B cell (primary cell): ENCODE data around the gene SCN2B. TPM values are rescaled to one million over a fixed set of nuclear protein-coding genes. Genes with fewer than 3 reads are reported as not detected.

Experiments used
- ATAC-seq: fragments of 200-7000 bp; cut with Tn5 transposase; one replicate; pipeline ENCODE4 v1.10.0; 2021; ENCODE audit warnings: low read depth, mild to moderate bottlenecking, moderate number of reproducible peaks, moderate library complexity
- CTCF ChIA-PET: fragments of 350-600 bp; sonication (Branson Sonifier 250); formaldehyde crosslinking; loops from one replicate; lab custom pipeline; 2021; ENCODE audit warnings: antibody characterized with exemption, inconsistent platforms; lab: Charles Lee
- POLR2A ChIA-PET: fragments of 350-600 bp; sonication (Branson Sonifier 250); formaldehyde crosslinking; loops from one replicate; lab custom pipeline; 2021; ENCODE audit warnings: antibody characterized with exemption; lab: Charles Lee
- DNase-seq: peaks from one replicate; pipeline ENCODE4 v3.0.0; 2013
- H2AFZ ChIP-seq: 2 replicates; pipeline ENCODE4 v1.6.1; 2012; ENCODE audit warnings: mild to moderate bottlenecking, low read depth, low read length; ENCODE audit not compliant: insufficient read depth, poor library complexity, severe bottlenecking
- H3K27ac ChIP-seq, 2 donors: 1 replicate in 1 of 2; 2 replicates in 1 of 2; pipeline ENCODE4 v1.5.1; 2012 to 2013; ENCODE audit warnings: low read length in 2 of 2, mild to moderate bottlenecking in 2 of 2, moderate library complexity in 1 of 2
- H3K27me3 ChIP-seq, 4 experiments: fragments of 200-600 bp in 1 of 4; sonication (generic) in 1 of 4; replicated peaks in 1 of 4; 1 replicate in 2 of 4; 2 replicates in 2 of 4; pipeline versions ENCODE4 v1.6.1 to v1.7.0; 2013 to 2016; ENCODE audit warnings: low read length in 3 of 4, mild to moderate bottlenecking in 2 of 4, mixed read lengths in 1 of 4, moderate library complexity in 1 of 4; ENCODE audit not compliant: insufficient read depth in 4 of 4, control insufficient read depth in 3 of 4; ENCODE audit errors: control extremely low read depth in 1 of 4
- H3K36me3 ChIP-seq, 2 experiments: replicated peaks in 1 of 2; 1 replicate in 1 of 2; 2 replicates in 1 of 2; pipeline versions ENCODE4 v1.6.1 to v1.7.1; 2013; ENCODE audit warnings: low read length in 1 of 2; ENCODE audit not compliant: insufficient read depth in 2 of 2, control insufficient read depth in 1 of 2; ENCODE audit errors: control extremely low read depth in 1 of 2, extremely low read depth in 1 of 2
- H3K4me1 ChIP-seq, 2 donors: fragments of 200-600 bp in 1 of 2; sonication (generic) in 1 of 2; 1 replicate in 1 of 2; 2 replicates in 1 of 2; pipeline versions ENCODE4 v1.5.1 to v1.6.1; 2013 to 2017; ENCODE audit warnings: low read length in 2 of 2; ENCODE audit not compliant: control insufficient read depth in 2 of 2, insufficient read depth in 2 of 2
- H3K4me2 ChIP-seq: replicated peaks from 2 replicates; pipeline ENCODE3; 2012; ENCODE audit warnings: mild to moderate bottlenecking, low read depth, low read length; ENCODE audit not compliant: poor library complexity, severe bottlenecking
- H3K4me3 ChIP-seq, 5 experiments: fragments of 200-600 bp in 1 of 5; sonication (generic) in 1 of 5; 1 replicate in 3 of 5; 2 replicates in 2 of 5; pipeline versions ENCODE4 v1.5.1 to v1.7.0; 2011 to 2016; ENCODE audit warnings: low read length in 4 of 5, mild to moderate bottlenecking in 4 of 5, low read depth in 2 of 5, control low read depth in 1 of 5, moderate library complexity in 1 of 5; ENCODE audit not compliant: insufficient read depth in 1 of 5; ENCODE audit errors: control extremely low read depth in 1 of 5, extremely low read depth in 1 of 5
- H3K79me2 ChIP-seq: fragments of 200-600 bp; sonication (generic); one replicate; pipeline ENCODE4 v1.6.0; 2016; ENCODE audit warnings: low read length; ENCODE audit not compliant: control insufficient read depth, insufficient read depth
- H3K9ac ChIP-seq: fragments of 200-600 bp; sonication (generic); 2 replicates; pipeline ENCODE4 v1.6.1; 2017; ENCODE audit warnings: mild to moderate bottlenecking, low read length, moderate library complexity
- H3K9me3 ChIP-seq, 3 donors: one replicate each; pipeline versions ENCODE4 v1.6.1 to v1.7.1; 2013; ENCODE audit warnings: low read length in 2 of 3; ENCODE audit not compliant: control insufficient read depth in 2 of 3, insufficient read depth in 1 of 3; ENCODE audit errors: control extremely low read depth in 1 of 3
- H4K20me1 ChIP-seq: 2 replicates; pipeline ENCODE4 v1.6.0; 2012; ENCODE audit warnings: mild to moderate bottlenecking, low read length; ENCODE audit not compliant: insufficient read depth, control insufficient read depth, poor library complexity, severe bottlenecking
- H3K27ac Mint-ChIP-seq: one replicate; pipeline ENCODE4 v1.8.0; 2021; ENCODE audit warnings: mixed read lengths
- H3K27me3 Mint-ChIP-seq: one replicate; pipeline ENCODE4 v1.8.0; 2021; ENCODE audit warnings: mixed read lengths
- H3K4me1 Mint-ChIP-seq: one replicate; pipeline ENCODE4 v1.8.0; 2021; ENCODE audit warnings: mixed read lengths
- H3K4me3 Mint-ChIP-seq: one replicate; pipeline ENCODE4 v1.8.0; 2021; ENCODE audit warnings: mixed read lengths
- H3K9me3 Mint-ChIP-seq: one replicate; pipeline ENCODE4 v1.8.0; 2022; ENCODE audit warnings: mixed read lengths; ENCODE audit not compliant: insufficient read depth
- CTCF ChIP-seq: fragments of 200-600 bp; IDR thresholded peaks from one replicate; pipeline ENCODE4 v1.8.0; 2022; ENCODE audit warnings: antibody characterized with exemption, mild to moderate bottlenecking
- EZH2 ChIP-seq: IDR thresholded peaks from 2 replicates; pipeline ENCODE4 v1.6.1; 2012; ENCODE audit warnings: borderline replicate concordance, low read depth, mild to moderate bottlenecking, moderate library complexity, low read length; ENCODE audit not compliant: insufficient read depth, poor library complexity, severe bottlenecking
- WGBS: methylation state at CpG from one replicate; pipeline ENCODE4 v1.1.5; 2013; ENCODE audit warnings: missing lambda C conversion rate; ENCODE audit not compliant: insufficient coverage; 5-methylcytosine and 5-hydroxymethylcytosine counted together
- intact Hi-C: fragments of 100-400 bp; cut with micrococcal nuclease; formaldehyde crosslinking; loops from one replicate; pipeline ENCODE4 v1.10.0; 2022
- polyA plus RNA-seq: library from polyadenylated mRNA; depleted of rRNA; stranded (reverse); fragments of >200 nt; gene quantifications from 2 replicates; pipeline ENCODE4 v1.2.3, GENCODE V29; 2012
- total RNA-seq, 2 donors: library from RNA; stranded (reverse); fragments of 120-200 nt in 1 of 2; gene quantifications; 1 replicate in 1 of 2; 2 replicates in 1 of 2; pipeline versions ENCODE4 v1.2.3 to v1.2.4, GENCODE V29; 2013 to 2022

SCN2B gene
- total and polyA plus RNA-seq, 2 donors (not counting 1 experiment from before 2014, with no cell fraction given) = not detected

GRCh38 chr11:118153976-118154375 lies 22.5 kb downstream of the SCN2B start:
- ATAC-seq = no peak

GRCh38 chr11:118153516-118153915 lies 22.9 kb downstream of the SCN2B start:
- peaks cover 11 to 12% of the 10 kb centered on the region in 2 donors for H3K4me1 ChIP-seq
- ATAC-seq = no peak
- DNase-seq = no peak
- H3K9me3 Mint-ChIP-seq = no peaks in the 10 kb centered on the region
- no peak overlapping the region for H3K27ac Mint-ChIP-seq
- H3K4me3 ChIP-seq = no peak overlapping the region
- H3K9ac ChIP-seq = no peak overlapping the region
- peak overlapping the region; percentile 52 for H3K4me3 Mint-ChIP-seq
- no peaks in the 10 kb centered on the region for H3K79me2 ChIP-seq
- ChIA-PET POLR2A (no interaction called here), CTCF (interaction anchor here (1.0 kb wide), 1 partner anchor 9 kb away, joined by 3 read pairs; no protein-coding TSS in a partner anchor)
- H2AFZ ChIP-seq = no peak overlapping the region
- H3K27me3 Mint-ChIP-seq = peaks cover 64% of the 10 kb centered on the region
- H3K27ac ChIP-seq = no peak overlapping the region
- 37% methylated on average over 10 of the region's 16 CpGs for WGBS
- no peak overlapping the region for H3K4me2 ChIP-seq
- no peaks in the 10 kb centered on the region for H3K36me3 ChIP-seq
- intact Hi-C loops = no loop called here
- TF ChIP-seq EZH2 (no peak), CTCF (no peak)
- no peaks in the 10 kb centered on the region for H4K20me1 ChIP-seq
- peaks cover 0 to 6% (median 0%) of the 10 kb centered on the region in 3 donors for H3K9me3 ChIP-seq
- peaks cover 0 to 79% (median 37%) of the 10 kb centered on the region in 4 experiments for H3K27me3 ChIP-seq
- H3K4me1 Mint-ChIP-seq = peaks cover 9% of the 10 kb centered on the region

More at GRCh38 chr11:118153976-118154375, 22.5 kb downstream of the SCN2B start:
- Histone ChIP-seq H4K20me1 (no peaks in the 10 kb centered on the region), H3K36me3 (no peaks in the 10 kb centered on the region), H3K79me2 (no peaks in the 10 kb centered on the region), H3K27me3 (peaks cover 0 to 76% (median 35%) of the 10 kb centered on the region in 4 experiments), H3K27ac (no peak overlapping the region), H3K4me2 (no peak overlapping the region), H3K4me3 (no peak overlapping the region), H3K9me3 (peaks cover 0 to 6% (median 0%) of the 10 kb centered on the region in 3 donors), H2AFZ (no peak overlapping the region), H3K4me1 (peaks cover 11 to 12% of the 10 kb centered on the region in 2 donors), H3K9ac (no peak overlapping the region)
- Mint-ChIP-seq H3K9me3 (no peaks in the 10 kb centered on the region), H3K4me3 (peak overlapping the region; percentile 52), H3K4me1 (peaks cover 9% of the 10 kb centered on the region), H3K27me3 (peaks cover 63% of the 10 kb centered on the region), H3K27ac (no peak overlapping the region)
- WGBS = 90% methylated on average over 10 of the region's 11 CpGs
- CTCF ChIA-PET = no interaction called here
- intact Hi-C loops = no loop called here
- TF ChIP-seq CTCF (no peak), EZH2 (no peak)
- POLR2A ChIA-PET = no interaction called here
- DNase-seq = no peak
